Brain microvascular endothelial cell (primary cell): ENCODE results near the gene FMN2.
A peak's percentile ranks its signal among the peaks of the same experiment; 100 is the strongest.
"Not testable (repeated sequence)": the region's sequence is repeated elsewhere in the genome, so short reads cannot be mapped to it uniquely, and the experiment has no call there.

Source experiments
- DNase-seq: peaks from one replicate; pipeline ENCODE4 v3.0.0-alpha.2; 2020
- H3K27ac ChIP-seq: fragments of 250-450 bp; sonication (Bioruptor Pico); 2 replicates; pipeline ENCODE4 v1.5.1; 2020; ENCODE audit warnings: mild to moderate bottlenecking, moderate library complexity
- H3K27me3 ChIP-seq: fragments of 250-450 bp; sonication (Bioruptor Pico); replicated peaks from 2 replicates; pipeline ENCODE4 v1.5.1; 2020; ENCODE audit warnings: mild to moderate bottlenecking
- H3K36me3 ChIP-seq: fragments of 250-450 bp; sonication (Bioruptor Pico); replicated peaks from 2 replicates; pipeline ENCODE4 v1.5.1; 2020; ENCODE audit warnings: mild to moderate bottlenecking
- H3K4me3 ChIP-seq: 2 replicates; pipeline ENCODE4 v1.5.1; 2011; ENCODE audit warnings: low read depth, mild to moderate bottlenecking, control low read depth, low read length, moderate library complexity
- CTCF ChIP-seq: IDR thresholded peaks from 2 replicates; pipeline ENCODE4 v1.5.1; 2011; ENCODE audit warnings: low read depth, mild to moderate bottlenecking, moderate library complexity, low read length, control low read depth, inconsistent platforms; ENCODE audit errors: missing control alignments
- in situ Hi-C: cut with HindIII; loops from 2 replicates; pipeline ENCODE4 v1.10.0; 2017; ENCODE audit warnings: low sequenced_read_pairs, low pct_ligation_motif_present

Gene FMN2

DNA sequence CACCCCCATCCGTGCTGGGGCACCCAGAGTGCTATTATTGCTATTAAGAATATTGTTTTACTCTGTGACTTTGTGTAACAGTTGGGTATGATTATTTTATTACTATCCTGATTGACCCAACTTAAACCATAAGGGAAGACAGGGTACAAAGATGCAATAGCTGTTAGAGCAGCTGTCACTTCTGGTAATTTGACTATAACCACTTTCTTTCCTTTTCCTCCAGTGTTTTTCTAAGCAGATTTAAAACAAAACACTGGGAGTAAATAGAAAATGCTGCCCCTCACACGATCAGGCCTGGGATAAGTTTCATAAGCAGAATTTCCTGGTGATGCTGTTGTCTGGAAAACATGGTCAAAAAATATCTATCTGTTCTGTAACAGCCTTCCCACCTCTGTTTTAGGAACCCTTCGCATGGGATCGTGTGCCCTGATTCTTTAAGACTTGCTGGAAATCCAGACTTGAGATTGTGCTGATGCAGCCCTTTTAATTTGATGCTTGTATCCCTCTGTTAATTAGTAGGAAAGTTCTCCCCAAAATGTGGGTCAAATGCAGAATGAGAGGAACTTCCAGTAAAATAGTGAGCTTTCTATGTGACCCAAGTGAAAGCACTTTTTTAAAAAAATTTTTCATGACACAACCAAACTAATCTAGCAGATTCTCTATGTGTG is 165.3 kb downstream of the FMN2 start:
- DNase-seq = no peak
- no peak overlapping the region for H3K27ac ChIP-seq
- in situ Hi-C loops = no loop called here
- H3K4me3 ChIP-seq = no peak overlapping the region
- H3K27me3 ChIP-seq = no peaks in the 10 kb centered on the region
- H3K36me3 ChIP-seq = no peaks in the 10 kb centered on the region
- TF ChIP-seq CTCF = no peak

DNA sequence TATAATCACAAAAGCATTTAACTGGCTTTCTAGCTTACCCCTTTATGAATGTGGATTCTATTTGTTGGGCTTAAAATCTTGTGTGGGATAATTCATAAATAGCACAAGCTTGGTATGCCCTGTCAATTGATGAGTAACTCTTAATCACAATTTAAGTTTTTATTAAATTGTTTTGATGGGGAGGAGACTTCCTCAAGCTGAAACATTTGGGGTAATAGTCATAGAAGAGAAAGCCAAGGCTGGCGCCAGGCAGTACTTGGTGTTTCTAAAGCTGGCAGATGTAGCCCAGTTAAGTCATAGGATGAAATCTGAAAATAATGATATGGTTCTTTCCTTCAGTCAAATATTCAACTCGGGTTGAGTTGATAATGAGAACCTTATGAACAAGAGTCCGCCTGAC is 167.2 kb downstream of the FMN2 start:
- Histone ChIP-seq H3K27ac (peak overlapping the region; percentile 69), H3K27me3 (no peaks in the 10 kb centered on the region), H3K4me3 (no peak overlapping the region), H3K36me3 (no peaks in the 10 kb centered on the region)
- in situ Hi-C loops = no loop called here
- peak; percentile 72 for DNase-seq
- TF ChIP-seq CTCF = no peak

DNA sequence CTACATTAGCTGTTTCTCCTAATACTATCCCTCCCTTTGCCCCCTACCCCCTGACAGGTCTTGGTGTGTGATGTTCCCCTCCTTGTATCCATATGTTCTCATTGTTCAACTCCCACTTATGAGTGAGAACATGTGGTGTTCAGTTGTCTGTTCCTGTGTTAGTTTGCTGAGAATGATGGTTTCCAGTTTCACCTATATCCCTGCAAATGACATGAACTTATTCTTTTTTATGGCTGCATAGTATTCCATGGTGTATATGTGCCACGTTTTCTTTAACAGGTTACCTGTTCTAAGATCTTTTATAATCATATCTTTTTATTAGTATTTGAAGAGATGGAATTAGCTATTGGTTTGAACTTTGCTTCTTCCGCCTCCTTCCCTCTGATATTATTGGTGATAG is 172.8 kb downstream of the FMN2 start:
- H3K27me3 ChIP-seq, H3K4me3 ChIP-seq, DNase-seq, in situ Hi-C loops, H3K27ac ChIP-seq, H3K36me3 ChIP-seq: not testable (repeated sequence)

- TF ChIP-seq CTCF = no peak
- no peaks in the 10 kb centered on the region for H3K36me3 ChIP-seq
- DNase-seq = no peak
- H3K27ac ChIP-seq = no peak overlapping the region
- H3K4me3 ChIP-seq = no peak overlapping the region
- in situ Hi-C loops = no loop called here
- no peaks in the 10 kb centered on the region for H3K27me3 ChIP-seq
These were observed 179.4 kb downstream of the FMN2 start for GRCh38 chr1:240271081-240271480.

- in situ Hi-C loops = no loop called here
- no peak overlapping the region for H3K4me3 ChIP-seq
- TF ChIP-seq CTCF = no peak
- no peaks in the 10 kb centered on the region for H3K36me3 ChIP-seq
- H3K27ac ChIP-seq = no peak overlapping the region
- no peak for DNase-seq
- no peaks in the 10 kb centered on the region for H3K27me3 ChIP-seq
These were observed 182.9 kb downstream of the FMN2 start for GRCh38 chr1:240274569-240274968.

DNA sequence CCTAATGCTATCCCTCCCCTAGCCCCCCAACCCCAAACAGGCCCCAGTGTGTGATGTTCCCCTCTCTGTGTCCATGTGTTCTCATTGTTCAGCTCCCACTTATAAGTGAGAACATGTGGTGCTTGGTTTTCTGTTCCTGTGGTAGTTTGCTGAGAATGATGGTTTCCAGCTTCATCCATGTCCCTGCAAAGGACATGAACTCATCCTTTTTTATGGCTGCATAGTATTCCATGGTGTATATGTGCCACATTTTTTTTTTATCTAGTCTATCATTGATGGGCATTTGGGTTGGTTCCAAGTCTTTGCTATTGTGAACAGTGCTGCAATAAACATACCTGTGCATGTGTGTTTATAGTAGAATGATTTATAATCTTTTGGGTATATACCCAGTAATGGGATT is 183.5 kb downstream of the FMN2 start:
- H3K27ac ChIP-seq, in situ Hi-C loops, H3K4me3 ChIP-seq, H3K27me3 ChIP-seq, DNase-seq, H3K36me3 ChIP-seq: not testable (repeated sequence)

DNA sequence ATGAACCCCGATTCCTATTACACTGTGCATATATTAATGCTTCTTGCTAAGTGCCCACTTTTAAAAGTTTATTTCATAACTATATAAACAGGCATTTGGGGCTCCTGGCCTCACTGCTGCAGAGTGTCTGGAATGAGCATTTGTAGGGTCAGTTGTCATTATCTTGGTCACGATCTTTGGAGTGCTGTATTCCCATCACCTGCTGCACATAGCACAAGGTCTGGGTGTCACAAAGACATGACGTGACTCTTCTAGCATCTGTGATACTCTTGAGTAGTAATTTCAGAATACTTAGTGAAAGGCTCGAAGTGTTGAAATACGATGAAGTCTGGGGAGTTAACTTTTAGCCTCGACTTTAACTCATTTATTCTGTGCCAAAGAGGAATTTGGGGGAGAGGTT is 186.4 kb downstream of the FMN2 start:
- H3K27ac ChIP-seq = no peak overlapping the region
- no peak for DNase-seq
- no peaks in the 10 kb centered on the region for H3K27me3 ChIP-seq
- TF ChIP-seq CTCF = no peak
- no peak overlapping the region for H3K4me3 ChIP-seq
- in situ Hi-C loops = no loop called here
- no peaks in the 10 kb centered on the region for H3K36me3 ChIP-seq
